Activated B cell treated with CpG ODN at 0.5 μM for 24 hours (primary cell): Measurements from ENCODE around the gene AGXT. TPM values are rescaled to one million over a fixed set of nuclear protein-coding genes. Genes with fewer than 3 reads are reported as not detected.
A peak's percentile ranks its signal among the peaks of the same experiment; 100 is the strongest.

Experiments
- ATAC-seq: fragments of 200-7000 bp; cut with Tn5 transposase; one replicate; pipeline ENCODE4 v1.10.0; 2021; ENCODE audit warnings: low read depth, mild to moderate bottlenecking, moderate library complexity
- CTCF ChIA-PET: fragments of 350-600 bp; sonication (Branson Sonifier 250); formaldehyde crosslinking; loops from one replicate; lab custom pipeline; 2021; ENCODE audit warnings: antibody characterized with exemption; lab: Charles Lee
- POLR2A ChIA-PET: fragments of 350-600 bp; sonication (Branson Sonifier 250); formaldehyde crosslinking; loops from one replicate; lab custom pipeline; 2021; ENCODE audit warnings: antibody characterized with exemption; lab: Charles Lee
- DNase-seq: peaks from one replicate; pipeline ENCODE4 v3.0.0; 2022
- H3K27ac Mint-ChIP-seq: one replicate; pipeline ENCODE4 v1.8.0; 2020; ENCODE audit warnings: mixed read lengths
- H3K27me3 Mint-ChIP-seq: one replicate; pipeline ENCODE4 v1.8.0; 2021; ENCODE audit warnings: mixed read lengths
- H3K36me3 Mint-ChIP-seq: one replicate; pipeline ENCODE4 v1.8.0; 2021; ENCODE audit warnings: low read depth, mixed read lengths
- H3K4me1 Mint-ChIP-seq: one replicate; pipeline ENCODE4 v1.8.0; 2021; ENCODE audit warnings: mixed read lengths
- H3K4me3 Mint-ChIP-seq: one replicate; pipeline ENCODE4 v1.8.0; 2020; ENCODE audit warnings: mild to moderate bottlenecking, mixed read lengths
- H3K9me3 Mint-ChIP-seq: one replicate; pipeline ENCODE4 v1.8.0; 2020; ENCODE audit warnings: mixed read lengths
- CTCF ChIP-seq: fragments of 200-600 bp; IDR thresholded peaks from one replicate; pipeline ENCODE4 v1.8.0; 2022; ENCODE audit warnings: antibody characterized with exemption, mild to moderate bottlenecking
- intact Hi-C: fragments of 100-400 bp; cut with micrococcal nuclease; formaldehyde crosslinking; loops from one replicate; pipeline ENCODE4 v1.15.1; 2024
- total RNA-seq: library from RNA; stranded (reverse); gene quantifications from 2 replicates; pipeline ENCODE4 v1.2.3, GENCODE V29; 2022

Gene AGXT
- total RNA-seq, 1 donor from 2014 or later, result not detected

- POLR2A ChIA-PET, result no interaction called here
- intact Hi-C loops, result loop anchor here (1.0 to 5.0 kb wide), 8 partner anchors 246 to 1049 kb away; partner anchors contain the start of genes CAPN10, FARP2, HDLBP and ING5
Observed at GRCh38 chr2:240832205-240832727, 36.4 kb upstream of the AGXT start.

GRCh38 chr2:240832921-240833494, 35.6 kb upstream of the AGXT start:
- H3K4me3 Mint-ChIP-seq, result no peak overlapping the region
- ChIA-PET POLR2A (no interaction called here), CTCF (no interaction called here)
- no peak overlapping the region for H3K27ac Mint-ChIP-seq
- peaks cover 5% of the 10 kb centered on the region for H3K4me1 Mint-ChIP-seq
- no peak for TF ChIP-seq CTCF
- no peaks in the 10 kb centered on the region for H3K9me3 Mint-ChIP-seq
- peaks cover 14% of the 10 kb centered on the region for H3K27me3 Mint-ChIP-seq
- ATAC-seq (no peak), DNase-seq (no peak)
- intact Hi-C loops, result loop anchor here (1.0 to 5.0 kb wide), 8 partner anchors 247 to 1048 kb away; partner anchors contain the start of genes CAPN10, FARP2, HDLBP and ING5
- no peaks in the 10 kb centered on the region for H3K36me3 Mint-ChIP-seq

More at GRCh38 chr2:240832205-240832727, 36.4 kb upstream of the AGXT start:
- no peak overlapping the region for H3K27ac Mint-ChIP-seq
- CTCF ChIA-PET, result no interaction called here
- ATAC-seq (peak; percentile 94), DNase-seq (peak; percentile 89)
- no peak for TF ChIP-seq CTCF
- no peaks in the 10 kb centered on the region for H3K9me3 Mint-ChIP-seq
- peaks cover 5% of the 10 kb centered on the region for H3K4me1 Mint-ChIP-seq
- no peaks in the 10 kb centered on the region for H3K36me3 Mint-ChIP-seq
- H3K4me3 Mint-ChIP-seq, result peak overlapping the region; percentile 55
- H3K27me3 Mint-ChIP-seq, result peaks cover 18% of the 10 kb centered on the region

GRCh38 chr2:240833724-240834285, 34.8 kb upstream of the AGXT start:
- H3K4me3 Mint-ChIP-seq, result no peak overlapping the region
- DNase-seq (no peak), ATAC-seq (no peak)
- peaks cover 5% of the 10 kb centered on the region for H3K4me1 Mint-ChIP-seq
- H3K36me3 Mint-ChIP-seq, result no peaks in the 10 kb centered on the region
- H3K9me3 Mint-ChIP-seq, result no peaks in the 10 kb centered on the region
- intact Hi-C loops, result loop anchor here (2.0 to 5.0 kb wide), 2 partner anchors 523 to 1047 kb away; partner anchors contain the start of gene FARP2
- CTCF ChIA-PET, result no interaction called here
- H3K27me3 Mint-ChIP-seq, result peaks cover 12% of the 10 kb centered on the region
- H3K27ac Mint-ChIP-seq, result no peak overlapping the region
- POLR2A ChIA-PET, result no interaction called here
- TF ChIP-seq CTCF, result no peak

GRCh38 chr2:240834377-240834975, 34.1 kb upstream of the AGXT start:
- DNase-seq, result no peak
- H3K27me3 Mint-ChIP-seq, result peaks cover 8% of the 10 kb centered on the region
- peaks cover 5% of the 10 kb centered on the region for H3K4me1 Mint-ChIP-seq
- no peaks in the 10 kb centered on the region for H3K9me3 Mint-ChIP-seq
- CTCF ChIA-PET, result no interaction called here
- no peaks in the 10 kb centered on the region for H3K36me3 Mint-ChIP-seq
- no peak overlapping the region for H3K27ac Mint-ChIP-seq
- H3K4me3 Mint-ChIP-seq, result no peak overlapping the region
- no peak for ATAC-seq
- no peak for TF ChIP-seq CTCF
- POLR2A ChIA-PET, result no interaction called here
- intact Hi-C loops, result loop anchor here (5.0 kb wide), 1 partner anchor 523 kb away; the partner anchor contains the start of gene FARP2

GRCh38 chr2:240835528-240835927, 33.1 kb upstream of the AGXT start:
- Mint-ChIP-seq H3K4me3 (no peak overlapping the region), H3K27ac (no peak overlapping the region), H3K4me1 (peaks cover 5% of the 10 kb centered on the region), H3K27me3 (peaks cover 10% of the 10 kb centered on the region), H3K36me3 (no peaks in the 10 kb centered on the region), H3K9me3 (no peaks in the 10 kb centered on the region)
- no peak for ATAC-seq
- POLR2A ChIA-PET, result no interaction called here
- no peak for TF ChIP-seq CTCF
- CTCF ChIA-PET, result no interaction called here
- intact Hi-C loops, result no loop called here
- DNase-seq, result no peak
